SJCRH30 (cell line): ENCODE measurements around the gene SLC39A2. TPM values are rescaled to one million over a fixed set of nuclear protein-coding genes. Genes with fewer than 3 reads are reported as not detected.
"Not testable (repeated sequence)": the region's sequence is repeated elsewhere in the genome, so short reads cannot be mapped to it uniquely, and the experiment has no call there.

Source experiments
- DNase-seq, 2 experiments: peaks; one replicate each; pipeline ENCODE4 v3.0.0-alpha.2; 2015 to 2020
- H3K27ac ChIP-seq: fragments of 250-450 bp; sonication (Bioruptor Pico); 2 replicates; pipeline ENCODE4 v1.5.1; 2020; ENCODE audit warnings: mild to moderate bottlenecking, moderate library complexity
- H3K27me3 ChIP-seq: fragments of 250-450 bp; sonication (Bioruptor Pico); 2 replicates; pipeline ENCODE4 v1.5.1; 2020; ENCODE audit warnings: mild to moderate bottlenecking, moderate library complexity
- H3K36me3 ChIP-seq: fragments of 250-450 bp; sonication (Bioruptor Pico); 2 replicates; pipeline ENCODE4 v1.5.1; 2020; ENCODE audit warnings: mild to moderate bottlenecking, moderate library complexity
- H3K4me1 ChIP-seq: fragments of 250-450 bp; sonication (Bioruptor Pico); 2 replicates; pipeline ENCODE4 v1.5.1; 2020; ENCODE audit warnings: mild to moderate bottlenecking, moderate library complexity
- H3K4me3 ChIP-seq: fragments of 250-450 bp; sonication (Bioruptor Pico); 2 replicates; pipeline ENCODE4 v1.5.1; 2020; ENCODE audit warnings: mild to moderate bottlenecking, moderate library complexity
- H3K9me3 ChIP-seq: fragments of 250-450 bp; sonication (Bioruptor Pico); replicated peaks from 2 replicates; pipeline ENCODE4 v1.5.1; 2020; ENCODE audit warnings: mild to moderate bottlenecking, moderate library complexity
- total RNA-seq: library from RNA; depleted of rRNA; stranded (reverse); fragments of >200 nt; shearing (Covaris generic); gene quantifications from 2 replicates; pipeline ENCODE4 v1.2.3, GENCODE V29; 2014

SLC39A2 gene
- total RNA-seq, 1 experiment from 2014 or later, result 0.06 TPM

- H3K36me3 ChIP-seq, H3K27me3 ChIP-seq, H3K4me1 ChIP-seq, H3K27ac ChIP-seq, H3K9me3 ChIP-seq, DNase-seq, H3K4me3 ChIP-seq: not testable (repeated sequence)
These were observed 13.4 kb upstream of the SLC39A2 start for GRCh38 chr14:20985650-20986049.

GRCh38 chr14:20986811-20987210 is 12.3 kb upstream of the SLC39A2 start:
- no peak for DNase-seq
- no peaks in the 10 kb centered on the region for H3K9me3 ChIP-seq
- peaks cover 4% of the 10 kb centered on the region for H3K36me3 ChIP-seq
- H3K27ac ChIP-seq, result no peak overlapping the region
- no peaks in the 10 kb centered on the region for H3K27me3 ChIP-seq
- peaks cover 8% of the 10 kb centered on the region for H3K4me1 ChIP-seq
- no peak overlapping the region for H3K4me3 ChIP-seq

GRCh38 chr14:20988717-20989470 is 10.2 kb upstream of the SLC39A2 start:
- H3K27me3 ChIP-seq, result no peaks in the 10 kb centered on the region
- no peaks in the 10 kb centered on the region for H3K9me3 ChIP-seq
- peaks cover 8% of the 10 kb centered on the region for H3K4me1 ChIP-seq
- H3K36me3 ChIP-seq, result peaks cover 17% of the 10 kb centered on the region
- H3K4me3 ChIP-seq, result peak overlapping the region; percentile 72
- peak in 1 of 2 experiments; percentile 17 for DNase-seq
- H3K27ac ChIP-seq, result peak overlapping the region; percentile 48; the same call in 1 of the 2 replicates

- Histone ChIP-seq H3K27ac (peak overlapping the region; percentile 48; the same call in 1 of the 2 replicates), H3K9me3 (no peaks in the 10 kb centered on the region), H3K4me3 (peak overlapping the region; percentile 72), H3K36me3 (peaks cover 19% of the 10 kb centered on the region), H3K4me1 (peaks cover 8% of the 10 kb centered on the region), H3K27me3 (no peaks in the 10 kb centered on the region)
- no peak for DNase-seq
These were observed 9.7 kb upstream of the SLC39A2 start for GRCh38 chr14:20989471-20989786.

- Histone ChIP-seq H3K36me3 (peaks cover 24% of the 10 kb centered on the region), H3K4me1 (peaks cover 8% of the 10 kb centered on the region), H3K4me3 (peak within 1 kb of the TSS; percentile 72), H3K27ac (peak within 1 kb of the TSS; percentile 48), H3K9me3 (no peaks in the 10 kb centered on the region), H3K27me3 (no peaks in the 10 kb centered on the region)
- DNase-seq, result peak; percentile 93 to 95
These were observed 9.1 kb upstream of the SLC39A2 start, which contains the start of gene METTL17 for GRCh38 chr14:20989787-20990600. Gene METTL17 (plus strand): TSS chr14:20989980. CDS start chr14:20990003, 23 bp downstream.

- no peak for DNase-seq
- H3K36me3 ChIP-seq, result peaks cover 41% of the 10 kb centered on the region
- no peaks in the 10 kb centered on the region for H3K9me3 ChIP-seq
- H3K27me3 ChIP-seq, result no peaks in the 10 kb centered on the region
- H3K4me1 ChIP-seq, result no peaks in the 10 kb centered on the region
- H3K4me3 ChIP-seq, result no peak overlapping the region
- no peak overlapping the region for H3K27ac ChIP-seq
These were observed 2.6 kb upstream of the SLC39A2 start for GRCh38 chr14:20996521-20996920.

- H3K36me3 ChIP-seq, result peaks cover 35% of the 10 kb centered on the region
- H3K4me3 ChIP-seq, result no peak overlapping the region
- no peaks in the 10 kb centered on the region for H3K27me3 ChIP-seq
- DNase-seq, result no peak
- H3K9me3 ChIP-seq, result no peaks in the 10 kb centered on the region
- H3K27ac ChIP-seq, result no peak overlapping the region
- no peaks in the 10 kb centered on the region for H3K4me1 ChIP-seq
These were observed 2.0 kb upstream of the SLC39A2 start for GRCh38 chr14:20997115-20997514.

GRCh38 chr14:20997564-20997963 is 1.5 kb upstream of the SLC39A2 start:
- peaks cover 31% of the 10 kb centered on the region for H3K36me3 ChIP-seq
- H3K4me3 ChIP-seq, result no peak overlapping the region
- H3K9me3 ChIP-seq, result no peaks in the 10 kb centered on the region
- no peak overlapping the region for H3K27ac ChIP-seq
- no peaks in the 10 kb centered on the region for H3K4me1 ChIP-seq
- no peak for DNase-seq
- H3K27me3 ChIP-seq, result no peaks in the 10 kb centered on the region

GRCh38 chr14:20998139-20998538 is 954 bp upstream of the SLC39A2 start:
- Histone ChIP-seq H3K4me1 (peaks cover 4% of the 10 kb centered on the region; the same call in 1 of the 2 replicates), H3K36me3 (peaks cover 26% of the 10 kb centered on the region), H3K4me3 (no peak overlapping the region), H3K27ac (no peak overlapping the region), H3K27me3 (no peaks in the 10 kb centered on the region), H3K9me3 (no peaks in the 10 kb centered on the region)
- no peak for DNase-seq

- no peak overlapping the region for H3K27ac ChIP-seq
- H3K9me3 ChIP-seq, result no peaks in the 10 kb centered on the region
- peaks cover 21% of the 10 kb centered on the region for H3K36me3 ChIP-seq
- peaks cover 7% of the 10 kb centered on the region; the same call in 1 of the 2 replicates for H3K4me1 ChIP-seq
- H3K4me3 ChIP-seq, result no peak overlapping the region
- no peak for DNase-seq
- H3K27me3 ChIP-seq, result no peaks in the 10 kb centered on the region
These were observed 498 bp downstream of the SLC39A2 start for GRCh38 chr14:20999591-20999990.

- peaks cover 5% of the 10 kb centered on the region; the same call in 1 of the 2 replicates for H3K36me3 ChIP-seq
- no peaks in the 10 kb centered on the region for H3K27me3 ChIP-seq
- H3K27ac ChIP-seq, result no peak overlapping the region
- H3K4me1 ChIP-seq, result peaks cover 7% of the 10 kb centered on the region; the same call in 1 of the 2 replicates
- H3K4me3 ChIP-seq, result no peak overlapping the region
- H3K9me3 ChIP-seq, result no peaks in the 10 kb centered on the region
- DNase-seq, result no peak
These were observed 2.1 kb downstream of the SLC39A2 start for GRCh38 chr14:21001218-21001617.

- DNase-seq, result peak; percentile 14 to 19
These were observed 4.8 kb downstream of the SLC39A2 start for GRCh38 chr14:21003788-21004346.

GRCh38 chr14:21009721-21010120 is 10.6 kb downstream of the SLC39A2 start:
- not testable (repeated sequence) for H3K27me3 ChIP-seq, DNase-seq, H3K4me1 ChIP-seq, H3K4me3 ChIP-seq, H3K27ac ChIP-seq, H3K36me3 ChIP-seq, H3K9me3 ChIP-seq

More at GRCh38 chr14:21003788-21004346, 4.8 kb downstream of the SLC39A2 start:
- H3K9me3 ChIP-seq, result no peaks in the 10 kb centered on the region
- H3K27me3 ChIP-seq, result no peaks in the 10 kb centered on the region
- H3K27ac ChIP-seq, result no peak overlapping the region
- peaks cover 7% of the 10 kb centered on the region; the same call in 1 of the 2 replicates for H3K4me1 ChIP-seq
- peak overlapping the region; percentile 33 for H3K4me3 ChIP-seq
- no peaks in the 10 kb centered on the region for H3K36me3 ChIP-seq

GRCh38 chr14:21011136-21011535 is 12.0 kb downstream of the SLC39A2 start:
- DNase-seq, result no peak
- Histone ChIP-seq H3K9me3 (no peaks in the 10 kb centered on the region), H3K27ac (no peak overlapping the region), H3K36me3 (no peaks in the 10 kb centered on the region), H3K27me3 (no peaks in the 10 kb centered on the region; the same call in 1 of the 2 replicates), H3K4me3 (no peak overlapping the region), H3K4me1 (peaks cover 3% of the 10 kb centered on the region; the same call in 1 of the 2 replicates)

- no peak overlapping the region for H3K27ac ChIP-seq
- DNase-seq, result peak; percentile 71 to 93
- no peaks in the 10 kb centered on the region for H3K9me3 ChIP-seq
- peaks cover 3% of the 10 kb centered on the region; the same call in 1 of the 2 replicates for H3K4me1 ChIP-seq
- no peak overlapping the region for H3K4me3 ChIP-seq
- H3K36me3 ChIP-seq, result no peaks in the 10 kb centered on the region
- H3K27me3 ChIP-seq, result no peaks in the 10 kb centered on the region; the same call in 1 of the 2 replicates
These were observed 15.7 kb downstream of the SLC39A2 start for GRCh38 chr14:21014761-21015190.
